ENCODE data around the gene HSD17B8.

DNA sequence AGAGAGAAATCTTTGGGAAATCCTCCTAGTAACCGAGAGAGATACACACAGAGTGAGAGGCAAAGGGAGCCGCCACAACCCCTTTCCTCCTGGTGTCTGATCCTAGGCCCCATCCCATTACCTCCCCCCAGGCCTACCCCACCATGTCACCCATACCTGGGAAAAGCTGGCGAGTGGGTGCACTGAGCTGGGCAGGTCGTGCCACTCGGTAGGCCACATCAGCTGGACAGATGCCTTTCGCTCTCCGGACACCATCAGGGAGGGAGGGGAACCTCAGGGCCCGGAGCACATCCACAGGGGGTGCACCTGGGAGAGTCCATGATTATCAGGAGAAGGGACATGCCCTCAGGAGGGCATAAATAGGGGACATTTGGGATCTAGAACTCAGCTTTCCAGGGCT, 15.3 kb upstream of the HSD17B8 start:
- TF ChIP-seq, protein P1, sequence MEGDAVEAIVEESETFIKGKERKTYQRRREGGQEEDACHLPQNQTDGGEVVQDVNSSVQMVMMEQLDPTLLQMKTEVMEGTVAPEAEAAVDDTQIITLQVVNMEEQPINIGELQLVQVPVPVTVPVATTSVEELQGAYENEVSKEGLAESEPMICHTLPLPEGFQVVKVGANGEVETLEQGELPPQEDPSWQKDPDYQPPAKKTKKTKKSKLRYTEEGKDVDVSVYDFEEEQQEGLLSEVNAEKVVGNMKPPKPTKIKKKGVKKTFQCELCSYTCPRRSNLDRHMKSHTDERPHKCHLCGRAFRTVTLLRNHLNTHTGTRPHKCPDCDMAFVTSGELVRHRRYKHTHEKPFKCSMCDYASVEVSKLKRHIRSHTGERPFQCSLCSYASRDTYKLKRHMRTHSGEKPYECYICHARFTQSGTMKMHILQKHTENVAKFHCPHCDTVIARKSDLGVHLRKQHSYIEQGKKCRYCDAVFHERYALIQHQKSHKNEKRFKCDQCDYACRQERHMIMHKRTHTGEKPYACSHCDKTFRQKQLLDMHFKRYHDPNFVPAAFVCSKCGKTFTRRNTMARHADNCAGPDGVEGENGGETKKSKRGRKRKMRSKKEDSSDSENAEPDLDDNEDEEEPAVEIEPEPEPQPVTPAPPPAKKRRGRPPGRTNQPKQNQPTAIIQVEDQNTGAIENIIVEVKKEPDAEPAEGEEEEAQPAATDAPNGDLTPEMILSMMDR (IDR thresholded peaks at IDR 0.05): no peak
- no peak for TF ChIP-seq POLR2A (IDR thresholded peaks at IDR 0.05)
